HG02571 (cell line): ENCODE data around the gene NIP7.

Experiments
- ATAC-seq: cut with Tn5 transposase; IDR thresholded peaks from one replicate; pipeline ENCODE4 v1.9.1; 2021; ENCODE audit warnings: mild to moderate bottlenecking, moderate library complexity; ENCODE audit not compliant: unreplicated experiment

NIP7 gene

DNA sequence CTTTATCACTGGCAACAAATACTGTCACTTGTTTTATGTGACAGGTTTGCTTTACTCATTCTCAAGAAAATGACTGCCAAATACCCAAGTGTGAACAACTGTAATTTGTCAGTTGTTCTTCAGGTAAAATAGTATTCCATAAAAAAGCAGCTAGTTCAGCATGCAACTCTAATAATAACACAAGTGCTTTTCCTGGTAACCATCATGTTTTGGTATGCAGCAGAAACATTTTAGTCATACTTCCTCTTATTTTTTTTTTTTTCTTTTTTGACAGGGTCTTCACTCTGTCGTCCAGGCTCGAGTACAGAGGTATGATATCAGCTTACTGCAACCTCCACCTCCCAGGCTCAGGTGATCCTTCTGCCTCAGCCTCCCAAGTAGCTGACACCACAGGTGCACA, 41.7 kb downstream of the NIP7 start:
- no peak for ATAC-seq

DNA sequence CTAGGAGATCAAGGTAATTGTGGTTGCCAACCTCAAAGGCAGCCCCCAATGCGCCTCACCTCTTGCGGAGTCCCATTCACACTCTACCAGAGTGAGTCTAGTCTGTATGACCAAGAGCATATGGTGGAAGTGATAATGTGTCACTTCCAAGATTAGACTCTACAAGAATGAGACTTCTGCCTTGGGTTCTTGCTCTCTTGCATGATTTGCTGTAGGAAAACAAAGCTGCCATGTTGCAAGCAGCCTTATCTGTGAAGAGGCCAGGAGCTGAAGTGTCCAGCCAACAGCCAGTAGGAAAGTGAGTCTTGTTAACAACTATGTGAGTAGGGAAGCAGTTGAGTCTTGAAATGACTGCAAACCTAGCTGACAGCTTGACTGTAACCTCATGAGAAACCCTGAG, 42.8 kb downstream of the NIP7 start:
- no peak for ATAC-seq

DNA sequence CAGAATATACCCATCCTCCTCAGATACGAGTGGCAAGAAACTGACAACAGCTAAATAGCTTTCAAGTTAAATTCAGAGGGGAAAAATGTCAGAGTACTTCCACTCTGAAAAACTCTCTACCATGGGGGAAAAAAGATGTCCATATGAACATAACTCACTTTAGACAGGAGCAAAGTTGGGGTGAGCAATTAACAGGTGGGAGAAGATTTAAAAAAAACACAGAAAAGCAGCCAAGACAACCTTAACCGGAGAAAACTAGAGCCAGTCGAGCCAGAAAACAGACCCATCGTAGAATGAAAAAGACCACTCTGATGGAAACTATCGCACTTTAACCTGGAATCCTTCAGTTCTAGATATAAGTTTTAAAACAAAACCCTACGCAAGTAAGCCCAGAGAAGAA, 45.4 kb downstream of the NIP7 start:
- no peak for ATAC-seq

DNA sequence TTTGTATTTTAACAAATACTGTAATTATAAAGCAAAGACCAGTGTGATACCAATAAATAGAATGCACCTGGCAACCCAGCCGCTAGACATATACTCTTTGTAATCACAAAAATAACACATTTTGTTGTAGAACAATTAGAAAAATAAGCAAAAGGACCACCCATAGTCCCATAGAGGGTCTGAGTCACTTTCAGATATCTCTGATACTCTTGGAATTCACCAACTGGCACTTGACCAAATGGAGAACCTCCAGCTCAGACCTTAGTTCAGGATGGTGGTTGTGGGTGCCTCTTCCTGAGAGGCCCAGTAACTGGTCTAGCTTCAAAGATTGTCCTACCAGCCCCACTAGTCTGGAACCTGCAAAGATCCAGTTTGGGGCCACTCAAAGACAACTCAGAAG, 47.0 kb downstream of the NIP7 start:
- ATAC-seq = no peak
